RWPE2 (cell line): ENCODE results near the gene MPP3.
"Not testable (repeated sequence)": the region's sequence is repeated elsewhere in the genome, so short reads cannot be mapped to it uniquely, and the experiment has no call there.

Source experiments
- ATAC-seq: fragments of 200-7000 bp; cut with Tn5 transposase; 3 replicates; pipeline ENCODE4 v1.9.1; 2021; ENCODE audit warnings: low read depth
- DNase-seq: peaks from one replicate; pipeline ENCODE4 v3.0.0-alpha.2; 2020; ENCODE audit warnings: low spot score
- H3K27ac ChIP-seq: fragments of 450-650 bp; 2 replicates; pipeline ENCODE4 v1.5.1; 2017; ENCODE audit warnings: mild to moderate bottlenecking; ENCODE audit not compliant: poor library complexity, severe bottlenecking
- H3K27me3 ChIP-seq: fragments of 250-450 bp; sonication (Bioruptor Pico); 2 replicates; pipeline ENCODE4 v1.5.1; 2021; ENCODE audit warnings: mild to moderate bottlenecking, moderate library complexity; ENCODE audit not compliant: insufficient read depth, poor library complexity, severe bottlenecking
- H3K36me3 ChIP-seq: fragments of 250-450 bp; sonication (Bioruptor Pico); 2 replicates; pipeline ENCODE4 v1.5.1; 2020; ENCODE audit warnings: low read depth, mild to moderate bottlenecking, moderate library complexity
- H3K4me1 ChIP-seq: fragments of 250-450 bp; sonication (Bioruptor Pico); 2 replicates; pipeline ENCODE4 v1.5.1; 2021; ENCODE audit warnings: mild to moderate bottlenecking, moderate library complexity; ENCODE audit not compliant: insufficient read depth, poor library complexity, severe bottlenecking
- H3K4me3 ChIP-seq: fragments of 250-450 bp; sonication (Bioruptor Pico); 2 replicates; pipeline ENCODE4 v1.5.1; 2021; ENCODE audit warnings: mild to moderate bottlenecking, moderate library complexity; ENCODE audit not compliant: severe bottlenecking
- H3K9me3 ChIP-seq: fragments of 250-450 bp; sonication (Bioruptor Pico); 2 replicates; pipeline ENCODE4 v1.5.1; 2021; ENCODE audit warnings: mild to moderate bottlenecking, moderate library complexity; ENCODE audit not compliant: severe bottlenecking
- CTCF ChIP-seq: fragments of 450-650 bp; IDR thresholded peaks from one replicate; pipeline ENCODE4 v1.5.1; 2017; ENCODE audit warnings: mild to moderate bottlenecking, moderate library complexity; ENCODE audit not compliant: poor library complexity, severe bottlenecking

MPP3 gene

GRCh38 chr17:43805117-43805516, 27.8 kb downstream of the MPP3 start:
- Histone ChIP-seq H3K4me3 (no peak overlapping the region), H3K4me1 (no peaks in the 10 kb centered on the region), H3K27ac (no peak overlapping the region), H3K27me3 (no peaks in the 10 kb centered on the region), H3K9me3 (no peaks in the 10 kb centered on the region), H3K36me3 (peaks cover 19% of the 10 kb centered on the region)
- DNase-seq: no peak
- ATAC-seq: no peak
- no peak for TF ChIP-seq CTCF

- Histone ChIP-seq H3K27me3 (no peaks in the 10 kb centered on the region), H3K9me3 (no peaks in the 10 kb centered on the region), H3K4me3 (no peak overlapping the region), H3K4me1 (no peaks in the 10 kb centered on the region), H3K27ac (no peak overlapping the region), H3K36me3 (peaks cover 19% of the 10 kb centered on the region)
- no peak for TF ChIP-seq CTCF
- ATAC-seq (no peak), DNase-seq (no peak)
Observed at GRCh38 chr17:43803758-43804157, 29.2 kb downstream of the MPP3 start.

- Histone ChIP-seq H3K36me3 (peaks cover 19% of the 10 kb centered on the region), H3K4me1 (no peaks in the 10 kb centered on the region), H3K27ac (no peak overlapping the region), H3K27me3 (no peaks in the 10 kb centered on the region), H3K9me3 (no peaks in the 10 kb centered on the region), H3K4me3 (no peak overlapping the region)
- TF ChIP-seq CTCF: no peak
- ATAC-seq: no peak
- no peak for DNase-seq
Observed at GRCh38 chr17:43801844-43802243, 31.1 kb downstream of the MPP3 start.

- no peaks in the 10 kb centered on the region for H3K4me1 ChIP-seq
- ATAC-seq: no peak
- TF ChIP-seq CTCF: no peak
- no peak overlapping the region for H3K4me3 ChIP-seq
- H3K27me3 ChIP-seq: no peaks in the 10 kb centered on the region
- DNase-seq: no peak
- H3K27ac ChIP-seq: no peak overlapping the region
- H3K36me3 ChIP-seq: peaks cover 10% of the 10 kb centered on the region
- no peaks in the 10 kb centered on the region for H3K9me3 ChIP-seq
Observed at GRCh38 chr17:43800736-43801135, 32.2 kb downstream of the MPP3 start.

GRCh38 chr17:43799047-43799446, 33.9 kb downstream of the MPP3 start:
- ATAC-seq (no peak), DNase-seq (no peak)
- Histone ChIP-seq H3K36me3 (no peaks in the 10 kb centered on the region), H3K27me3 (no peaks in the 10 kb centered on the region), H3K4me3 (no peak overlapping the region), H3K9me3 (no peaks in the 10 kb centered on the region), H3K4me1 (no peaks in the 10 kb centered on the region), H3K27ac (no peak overlapping the region)
- TF ChIP-seq CTCF: no peak

GRCh38 chr17:43798024-43798423, 34.9 kb downstream of the MPP3 start:
- H3K27ac ChIP-seq, H3K36me3 ChIP-seq, DNase-seq, H3K9me3 ChIP-seq, H3K4me1 ChIP-seq, H3K27me3 ChIP-seq, H3K4me3 ChIP-seq, ATAC-seq: not testable (repeated sequence)

- H3K4me1 ChIP-seq, H3K9me3 ChIP-seq, ATAC-seq, H3K36me3 ChIP-seq, H3K27me3 ChIP-seq, DNase-seq, H3K4me3 ChIP-seq, H3K27ac ChIP-seq: not testable (repeated sequence)
Observed at GRCh38 chr17:43792668-43793067, 40.3 kb downstream of the MPP3 start.
